ENCODE data around the gene CYBRD1. TPM values are rescaled to one million over a fixed set of nuclear protein-coding genes. Genes with fewer than 3 reads are reported as not detected.

The CYBRD1 gene
- total RNA-seq, 2 donors from 2014 or later, result 100 to 238 TPM

GRCh38 chr2:171557363-171557762, 35.1 kb downstream of the CYBRD1 start:
- peaks cover 18% of the 10 kb centered on the region for H3K36me3 ChIP-seq
- no peaks in the 10 kb centered on the region for H3K4me1 ChIP-seq
- TF ChIP-seq CTCF (IDR thresholded peaks at IDR 0.05), result no peak
- no peak for DNase-seq (ENCODE audit: low spot score)
- no peaks in the 10 kb centered on the region for H3K27me3 ChIP-seq
- no peak overlapping the region for H3K27ac ChIP-seq
- no peak overlapping the region for H3K4me3 ChIP-seq
- H3K9me3 ChIP-seq, result no peaks in the 10 kb centered on the region

GRCh38 chr2:171563301-171563700, 41.0 kb downstream of the CYBRD1 start:
- no peak for DNase-seq (ENCODE audit: low spot score)

DNA sequence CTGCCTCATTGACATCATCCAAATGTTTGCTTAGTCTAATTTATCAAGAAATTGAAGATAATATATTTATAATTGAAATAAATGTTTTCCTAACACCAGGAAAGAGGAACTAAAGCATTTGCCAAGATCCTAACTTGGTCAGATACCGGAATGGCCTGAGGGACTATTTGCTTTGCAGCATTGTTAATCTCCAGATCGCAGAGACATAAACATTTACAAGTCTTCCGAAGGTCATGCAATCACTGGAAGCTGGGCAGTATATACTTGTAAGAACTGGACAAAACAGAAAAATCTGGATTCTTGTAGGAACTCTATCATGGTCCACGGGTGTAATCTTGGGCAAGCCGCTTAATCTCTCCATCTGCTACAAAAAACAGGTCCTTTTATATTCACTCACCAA, 42.2 kb downstream of the CYBRD1 start:
- Histone ChIP-seq H3K27me3 (no peaks in the 10 kb centered on the region), H3K4me3 (no peak overlapping the region), H3K9me3 (no peaks in the 10 kb centered on the region), H3K27ac (no peak overlapping the region), H3K4me1 (no peaks in the 10 kb centered on the region), H3K36me3 (no peaks in the 10 kb centered on the region)
- DNase-seq (ENCODE audit: low spot score), result no peak
- no peak for TF ChIP-seq CTCF (IDR thresholded peaks at IDR 0.05)

More at GRCh38 chr2:171563301-171563700, 41.0 kb downstream of the CYBRD1 start:
- TF ChIP-seq CTCF (IDR thresholded peaks at IDR 0.05), result no peak
- Histone ChIP-seq H3K27ac (no peak overlapping the region), H3K36me3 (no peaks in the 10 kb centered on the region), H3K4me1 (no peaks in the 10 kb centered on the region), H3K27me3 (no peaks in the 10 kb centered on the region), H3K4me3 (no peak overlapping the region), H3K9me3 (no peaks in the 10 kb centered on the region)

GRCh38 chr2:171566057-171566456, 43.8 kb downstream of the CYBRD1 start:
- DNase-seq (ENCODE audit: low spot score), result no peak
- H3K36me3 ChIP-seq, result no peaks in the 10 kb centered on the region
- no peaks in the 10 kb centered on the region for H3K27me3 ChIP-seq
- H3K4me1 ChIP-seq, result no peaks in the 10 kb centered on the region
- H3K4me3 ChIP-seq, result no peak overlapping the region
- no peak overlapping the region for H3K27ac ChIP-seq
- no peaks in the 10 kb centered on the region for H3K9me3 ChIP-seq
- no peak for TF ChIP-seq CTCF (IDR thresholded peaks at IDR 0.05)

- no peaks in the 10 kb centered on the region for H3K4me1 ChIP-seq
- H3K27me3 ChIP-seq, result no peaks in the 10 kb centered on the region
- no peak for DNase-seq (ENCODE audit: low spot score)
- no peaks in the 10 kb centered on the region for H3K9me3 ChIP-seq
- no peak overlapping the region for H3K27ac ChIP-seq
- no peak for TF ChIP-seq CTCF (IDR thresholded peaks at IDR 0.05)
- H3K4me3 ChIP-seq, result no peak overlapping the region
- H3K36me3 ChIP-seq, result no peaks in the 10 kb centered on the region
Measured at GRCh38 chr2:171566753-171567152, 44.5 kb downstream of the CYBRD1 start.

GRCh38 chr2:171568089-171568488, 45.8 kb downstream of the CYBRD1 start:
- TF ChIP-seq CTCF (IDR thresholded peaks at IDR 0.05), result no peak
- H3K9me3 ChIP-seq, result no peaks in the 10 kb centered on the region
- no peak overlapping the region for H3K4me3 ChIP-seq
- no peak for DNase-seq (ENCODE audit: low spot score)
- H3K4me1 ChIP-seq, result no peaks in the 10 kb centered on the region
- no peak overlapping the region for H3K27ac ChIP-seq
- no peaks in the 10 kb centered on the region for H3K36me3 ChIP-seq
- no peaks in the 10 kb centered on the region for H3K27me3 ChIP-seq

Measured in right atrium auricular region (tissue), 2 donors.